HFFc6 (cell line): Measurements from ENCODE around the gene ZMYM4. TPM values are rescaled to one million over a fixed set of nuclear protein-coding genes. Genes with fewer than 3 reads are reported as not detected.
A peak's percentile ranks its signal among the peaks of the same experiment; 100 is the strongest.
"Not testable (repeated sequence)": the region's sequence is repeated elsewhere in the genome, so short reads cannot be mapped to it uniquely, and the experiment has no call there.

ENCODE experiments used
- DNase-seq: peaks from one replicate; pipeline ENCODE4 v3.0.0-alpha.2; 2018
- H3K27ac Mint-ChIP-seq: 2 replicates; pipeline ENCODE4 v1.8.0; 2020; ENCODE audit warnings: mild to moderate bottlenecking, mixed read lengths
- H3K27me3 Mint-ChIP-seq: 2 replicates; pipeline ENCODE4 v1.8.0; 2021; ENCODE audit warnings: mild to moderate bottlenecking, moderate library complexity, mixed read lengths; ENCODE audit not compliant: insufficient read depth
- H3K36me3 Mint-ChIP-seq: 2 replicates; pipeline ENCODE4 v1.8.0; 2021; ENCODE audit warnings: low read depth, mixed read lengths
- H3K4me1 Mint-ChIP-seq: 2 replicates; pipeline ENCODE4 v1.8.0; 2020; ENCODE audit warnings: low read depth, mixed read lengths
- H3K4me3 Mint-ChIP-seq: 2 replicates; pipeline ENCODE4 v1.8.0; 2020; ENCODE audit warnings: mild to moderate bottlenecking, moderate library complexity, mixed read lengths
- H3K9me3 Mint-ChIP-seq: 2 replicates; pipeline ENCODE4 v1.8.0; 2020; ENCODE audit warnings: mild to moderate bottlenecking, mixed read lengths
- total RNA-seq, 6 experiments: library from RNA; stranded (reverse); fragmentation: NEBNext Ultra II Directional; extraction: Animal tissue kit (Norgen Biotek cat#: 25700); gene quantifications; 2 replicates in 1 of 6; 3 replicates in 5 of 6; pipeline ENCODE4 v1.2.3, GENCODE V29; 2021
- TF ChIP-seq, protein P1 (sequence below): fragments of 200-600 bp; sonication (generic); IDR thresholded peaks from 2 replicates; pipeline ENCODE4 v1.5.0; 2021; ENCODE audit warnings: antibody characterized with exemption, mild to moderate bottlenecking

Gene ZMYM4
- total RNA-seq, 6 experiments from 2014 or later: 49.8 to 58.0 (median 52.5) TPM

DNA sequence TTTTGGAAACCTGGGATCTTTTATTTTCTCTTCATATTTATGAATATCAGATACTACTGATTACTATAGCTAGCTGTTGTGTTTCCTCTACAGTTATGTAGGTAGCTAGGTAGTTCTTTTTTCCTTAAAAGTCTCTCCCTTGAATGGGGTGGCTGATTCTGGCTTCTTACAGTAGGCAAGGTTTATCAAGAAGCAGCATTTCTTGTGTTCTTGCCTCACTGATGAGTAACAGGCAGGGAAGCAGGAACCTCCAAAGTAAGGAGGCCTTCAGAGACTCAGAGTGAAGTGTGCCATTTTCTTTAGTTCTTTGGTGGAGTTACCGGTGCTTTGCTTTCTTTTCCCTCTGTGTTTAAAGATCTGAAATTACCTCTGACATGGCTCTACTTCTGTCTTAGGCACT is 56.0 kb downstream of the ZMYM4 start:
- H3K4me3 Mint-ChIP-seq: peak overlapping the region; percentile 20
- H3K27me3 Mint-ChIP-seq: no peaks in the 10 kb centered on the region
- H3K9me3 Mint-ChIP-seq: no peaks in the 10 kb centered on the region
- H3K4me1 Mint-ChIP-seq: peaks cover 29% of the 10 kb centered on the region
- TF ChIP-seq, protein P1, sequence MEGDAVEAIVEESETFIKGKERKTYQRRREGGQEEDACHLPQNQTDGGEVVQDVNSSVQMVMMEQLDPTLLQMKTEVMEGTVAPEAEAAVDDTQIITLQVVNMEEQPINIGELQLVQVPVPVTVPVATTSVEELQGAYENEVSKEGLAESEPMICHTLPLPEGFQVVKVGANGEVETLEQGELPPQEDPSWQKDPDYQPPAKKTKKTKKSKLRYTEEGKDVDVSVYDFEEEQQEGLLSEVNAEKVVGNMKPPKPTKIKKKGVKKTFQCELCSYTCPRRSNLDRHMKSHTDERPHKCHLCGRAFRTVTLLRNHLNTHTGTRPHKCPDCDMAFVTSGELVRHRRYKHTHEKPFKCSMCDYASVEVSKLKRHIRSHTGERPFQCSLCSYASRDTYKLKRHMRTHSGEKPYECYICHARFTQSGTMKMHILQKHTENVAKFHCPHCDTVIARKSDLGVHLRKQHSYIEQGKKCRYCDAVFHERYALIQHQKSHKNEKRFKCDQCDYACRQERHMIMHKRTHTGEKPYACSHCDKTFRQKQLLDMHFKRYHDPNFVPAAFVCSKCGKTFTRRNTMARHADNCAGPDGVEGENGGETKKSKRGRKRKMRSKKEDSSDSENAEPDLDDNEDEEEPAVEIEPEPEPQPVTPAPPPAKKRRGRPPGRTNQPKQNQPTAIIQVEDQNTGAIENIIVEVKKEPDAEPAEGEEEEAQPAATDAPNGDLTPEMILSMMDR: no peak
- H3K36me3 Mint-ChIP-seq: peaks cover 14% of the 10 kb centered on the region
- peak; percentile 16 for DNase-seq
- H3K27ac Mint-ChIP-seq: peak overlapping the region; percentile 73

DNA sequence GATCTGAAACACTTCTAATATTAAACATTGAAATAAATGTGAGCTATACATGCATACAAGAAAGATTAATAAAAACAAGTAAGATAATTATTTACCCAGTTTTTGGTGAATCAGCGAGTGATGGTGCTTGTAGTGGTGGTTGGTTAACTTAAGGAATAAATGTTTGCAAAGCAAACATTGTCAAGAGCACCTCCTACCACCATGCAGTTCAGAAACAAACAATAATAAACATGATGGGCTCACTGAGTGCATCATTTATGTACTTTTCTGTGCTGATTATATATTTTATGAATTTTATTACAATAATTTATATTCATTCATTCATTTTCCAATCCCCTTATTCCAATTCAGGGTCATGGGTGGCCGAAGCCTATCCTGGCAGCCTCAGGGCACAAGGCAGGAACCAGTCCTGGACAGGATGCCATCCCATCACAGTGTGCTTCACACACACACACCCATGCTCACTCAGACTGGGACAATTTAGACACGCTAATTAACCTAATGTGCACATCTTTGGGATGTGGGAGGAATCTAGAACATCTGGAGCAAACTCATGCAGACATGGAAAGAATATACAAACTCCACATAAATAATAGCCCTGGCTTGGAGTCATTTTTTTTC is 57.8 kb downstream of the ZMYM4 start:
- H3K9me3 Mint-ChIP-seq: no peaks in the 10 kb centered on the region
- H3K4me1 Mint-ChIP-seq: peaks cover 18% of the 10 kb centered on the region
- H3K27ac Mint-ChIP-seq: no peak overlapping the region
- H3K27me3 Mint-ChIP-seq: no peaks in the 10 kb centered on the region
- no peak overlapping the region for H3K4me3 Mint-ChIP-seq
- TF ChIP-seq, protein P1: no peak
- no peak for DNase-seq
- peaks cover 14% of the 10 kb centered on the region for H3K36me3 Mint-ChIP-seq

DNA sequence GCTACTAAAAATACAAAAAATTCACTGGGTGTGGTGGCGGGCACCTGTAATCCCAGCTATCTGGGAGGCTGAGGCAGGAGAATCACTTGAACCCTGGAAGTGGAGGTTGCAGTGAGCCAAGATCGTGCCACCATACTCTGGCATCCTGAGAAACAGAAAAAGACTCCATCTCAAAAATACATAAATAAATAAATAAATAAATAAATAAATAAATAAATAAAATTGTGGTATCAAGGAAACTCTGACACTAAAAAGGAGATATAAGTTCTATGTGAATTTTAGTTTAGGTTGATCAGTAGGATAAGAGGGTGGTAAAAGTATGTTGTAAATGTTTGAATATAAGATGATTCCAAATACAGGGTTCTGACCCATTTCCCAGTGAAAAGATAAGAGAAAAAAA is 63.1 kb downstream of the ZMYM4 start:
- not testable (repeated sequence) for H3K9me3 Mint-ChIP-seq, H3K27ac Mint-ChIP-seq

DNA sequence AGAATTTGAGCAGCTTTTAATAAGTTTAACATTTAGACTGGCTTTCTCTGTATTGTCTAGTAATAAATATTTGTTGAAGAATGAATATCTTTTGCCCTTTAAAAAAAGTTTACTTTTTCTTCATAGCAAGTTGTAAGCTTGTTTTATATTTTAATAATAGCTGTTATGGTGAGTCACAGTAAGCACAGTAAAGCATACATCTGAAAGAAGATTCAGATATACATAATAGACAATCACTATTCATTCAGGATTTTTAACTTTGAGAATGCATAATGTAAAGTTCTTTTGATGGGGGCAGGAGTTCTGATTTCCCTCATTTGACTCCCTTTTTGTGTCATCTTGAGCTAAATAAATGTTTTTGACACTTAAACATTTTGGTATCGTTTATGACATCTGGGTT is 66.0 kb downstream of the ZMYM4 start:
- no peak for DNase-seq
- Mint-ChIP-seq H3K4me1 (no peaks in the 10 kb centered on the region), H3K4me3 (no peak overlapping the region), H3K27ac (no peak overlapping the region), H3K36me3 (peaks cover 13% of the 10 kb centered on the region; the same call in 1 of the 2 replicates), H3K9me3 (no peaks in the 10 kb centered on the region), H3K27me3 (no peaks in the 10 kb centered on the region)
- TF ChIP-seq, protein P1: no peak

More for the DNA sequence above, 63.1 kb downstream of the ZMYM4 start:
- not testable (repeated sequence) for H3K27me3 Mint-ChIP-seq, H3K36me3 Mint-ChIP-seq, H3K4me3 Mint-ChIP-seq, H3K4me1 Mint-ChIP-seq, DNase-seq

DNA sequence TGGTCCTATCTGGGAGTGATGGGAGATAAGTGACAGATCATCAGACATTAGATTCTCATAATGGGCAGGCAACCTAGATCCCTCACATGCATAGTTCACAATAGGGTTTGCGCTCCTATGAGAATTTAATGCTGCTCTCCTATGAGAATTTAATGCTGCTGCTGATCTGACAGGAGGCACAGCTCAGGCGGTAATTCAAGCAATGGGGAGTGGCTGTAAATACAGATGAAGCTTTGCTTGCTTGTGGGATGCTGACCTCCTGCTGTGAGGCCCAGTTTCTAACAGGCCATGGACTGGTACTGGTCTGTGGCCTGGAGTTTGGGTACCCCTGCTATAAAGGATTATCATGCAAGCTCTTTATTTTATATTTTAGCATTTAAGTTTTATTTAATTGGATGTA is 72.0 kb downstream of the ZMYM4 start:
- no peak for DNase-seq

DNA sequence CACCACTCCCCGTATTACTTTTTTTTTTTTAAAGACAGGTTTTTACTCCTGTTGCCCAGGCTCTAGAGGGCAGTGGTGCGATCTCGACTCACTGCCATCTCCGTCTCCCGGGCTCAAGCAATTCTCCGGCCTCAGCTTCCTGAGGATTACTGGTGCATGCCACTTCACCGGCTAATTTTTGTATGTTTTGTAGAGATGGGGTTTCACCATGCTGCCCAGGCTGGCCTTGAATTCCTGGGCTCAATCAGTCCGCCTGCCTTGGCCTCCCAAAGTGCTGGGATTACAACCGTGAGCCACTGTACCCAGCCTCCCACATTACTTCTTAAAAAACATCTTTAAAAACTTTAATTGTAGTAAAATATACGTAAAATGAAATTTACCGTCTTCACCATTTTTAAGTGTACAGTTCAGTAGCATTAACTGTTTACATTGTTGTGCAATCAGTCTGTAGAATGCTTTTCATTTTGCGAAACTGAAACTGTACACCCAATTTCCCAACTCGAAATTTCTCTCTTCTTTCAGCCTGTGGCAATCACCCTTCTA is 77.0 kb downstream of the ZMYM4 start:
- H3K9me3 Mint-ChIP-seq: no peaks in the 10 kb centered on the region
- peaks cover 1% of the 10 kb centered on the region; the same call in 1 of the 2 replicates for H3K27me3 Mint-ChIP-seq
- no peak for DNase-seq
- H3K36me3 Mint-ChIP-seq: no peaks in the 10 kb centered on the region
- no peak overlapping the region for H3K27ac Mint-ChIP-seq
- 0 out of 2 replicates have a peak, but pooled peaks cover 5% of the 10 kb centered on the region for H3K4me1 Mint-ChIP-seq
- TF ChIP-seq, protein P1: no peak
- no peak overlapping the region for H3K4me3 Mint-ChIP-seq

More for the DNA sequence above, 72.0 kb downstream of the ZMYM4 start:
- H3K36me3 Mint-ChIP-seq: peaks cover 13% of the 10 kb centered on the region; the same call in 1 of the 2 replicates
- H3K4me1 Mint-ChIP-seq: no peaks in the 10 kb centered on the region
- no peak overlapping the region for H3K4me3 Mint-ChIP-seq
- no peaks in the 10 kb centered on the region for H3K27me3 Mint-ChIP-seq
- TF ChIP-seq, protein P1: no peak
- no peak overlapping the region for H3K27ac Mint-ChIP-seq
- H3K9me3 Mint-ChIP-seq: no peaks in the 10 kb centered on the region
